Measurements from ENCODE around the gene ASF1A. TPM values are rescaled to one million over a fixed set of nuclear protein-coding genes. Genes with fewer than 3 reads are reported as not detected.

Gene ASF1A
- polyA plus RNA-seq, 1 donor from 2014 or later, result 65.6 TPM

GRCh38 chr6:118932421-118932820, 38.5 kb downstream of the ASF1A start:
- no peak overlapping the region for H3K4me3 ChIP-seq (ENCODE audit: low read length)
- no peak overlapping the region for H3K9ac ChIP-seq (ENCODE audit: low read length)
- no peaks in the 10 kb centered on the region for H3K79me2 ChIP-seq (replicated peaks; ENCODE audit: insufficient read depth, low read length)
- H3K9me2 ChIP-seq (ENCODE audit: insufficient read depth, low read length), result no peaks in the 10 kb centered on the region
- no peak overlapping the region for H3K4me2 ChIP-seq (ENCODE audit: low read length)
- no peaks in the 10 kb centered on the region for H3K9me3 ChIP-seq (ENCODE audit: low read length)
- H2AFZ ChIP-seq (ENCODE audit: low read depth, low read length), result no peak overlapping the region
- TF ChIP-seq POLR2AphosphoS5 (IDR thresholded peaks at IDR 0.05) (no peak), RAD21 (conservative IDR thresholded peaks at IDR 0.05) (no peak), TAF1 (IDR thresholded peaks at IDR 0.05; ENCODE audit: low read depth) (no peak), MXI1 (conservative IDR thresholded peaks at IDR 0.05; ENCODE audit: poor library complexity, severe bottlenecking) (no peak), SMC3 (conservative IDR thresholded peaks at IDR 0.05; ENCODE audit: poor library complexity) (no peak), EZH2 (IDR thresholded peaks at IDR 0.05; ENCODE audit: borderline replicate concordance, insufficient read depth, low read length, poor library complexity, severe bottlenecking) (no peak), EP300 (conservative IDR thresholded peaks at IDR 0.05; ENCODE audit: poor library complexity, severe bottlenecking) (no peak)
- TF ChIP-seq, protein P1, sequence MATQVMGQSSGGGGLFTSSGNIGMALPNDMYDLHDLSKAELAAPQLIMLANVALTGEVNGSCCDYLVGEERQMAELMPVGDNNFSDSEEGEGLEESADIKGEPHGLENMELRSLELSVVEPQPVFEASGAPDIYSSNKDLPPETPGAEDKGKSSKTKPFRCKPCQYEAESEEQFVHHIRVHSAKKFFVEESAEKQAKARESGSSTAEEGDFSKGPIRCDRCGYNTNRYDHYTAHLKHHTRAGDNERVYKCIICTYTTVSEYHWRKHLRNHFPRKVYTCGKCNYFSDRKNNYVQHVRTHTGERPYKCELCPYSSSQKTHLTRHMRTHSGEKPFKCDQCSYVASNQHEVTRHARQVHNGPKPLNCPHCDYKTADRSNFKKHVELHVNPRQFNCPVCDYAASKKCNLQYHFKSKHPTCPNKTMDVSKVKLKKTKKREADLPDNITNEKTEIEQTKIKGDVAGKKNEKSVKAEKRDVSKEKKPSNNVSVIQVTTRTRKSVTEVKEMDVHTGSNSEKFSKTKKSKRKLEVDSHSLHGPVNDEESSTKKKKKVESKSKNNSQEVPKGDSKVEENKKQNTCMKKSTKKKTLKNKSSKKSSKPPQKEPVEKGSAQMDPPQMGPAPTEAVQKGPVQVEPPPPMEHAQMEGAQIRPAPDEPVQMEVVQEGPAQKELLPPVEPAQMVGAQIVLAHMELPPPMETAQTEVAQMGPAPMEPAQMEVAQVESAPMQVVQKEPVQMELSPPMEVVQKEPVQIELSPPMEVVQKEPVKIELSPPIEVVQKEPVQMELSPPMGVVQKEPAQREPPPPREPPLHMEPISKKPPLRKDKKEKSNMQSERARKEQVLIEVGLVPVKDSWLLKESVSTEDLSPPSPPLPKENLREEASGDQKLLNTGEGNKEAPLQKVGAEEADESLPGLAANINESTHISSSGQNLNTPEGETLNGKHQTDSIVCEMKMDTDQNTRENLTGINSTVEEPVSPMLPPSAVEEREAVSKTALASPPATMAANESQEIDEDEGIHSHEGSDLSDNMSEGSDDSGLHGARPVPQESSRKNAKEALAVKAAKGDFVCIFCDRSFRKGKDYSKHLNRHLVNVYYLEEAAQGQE (IDR thresholded peaks at IDR 0.05; ENCODE audit: borderline replicate concordance), result no peak
- TF ChIP-seq, protein P2, sequence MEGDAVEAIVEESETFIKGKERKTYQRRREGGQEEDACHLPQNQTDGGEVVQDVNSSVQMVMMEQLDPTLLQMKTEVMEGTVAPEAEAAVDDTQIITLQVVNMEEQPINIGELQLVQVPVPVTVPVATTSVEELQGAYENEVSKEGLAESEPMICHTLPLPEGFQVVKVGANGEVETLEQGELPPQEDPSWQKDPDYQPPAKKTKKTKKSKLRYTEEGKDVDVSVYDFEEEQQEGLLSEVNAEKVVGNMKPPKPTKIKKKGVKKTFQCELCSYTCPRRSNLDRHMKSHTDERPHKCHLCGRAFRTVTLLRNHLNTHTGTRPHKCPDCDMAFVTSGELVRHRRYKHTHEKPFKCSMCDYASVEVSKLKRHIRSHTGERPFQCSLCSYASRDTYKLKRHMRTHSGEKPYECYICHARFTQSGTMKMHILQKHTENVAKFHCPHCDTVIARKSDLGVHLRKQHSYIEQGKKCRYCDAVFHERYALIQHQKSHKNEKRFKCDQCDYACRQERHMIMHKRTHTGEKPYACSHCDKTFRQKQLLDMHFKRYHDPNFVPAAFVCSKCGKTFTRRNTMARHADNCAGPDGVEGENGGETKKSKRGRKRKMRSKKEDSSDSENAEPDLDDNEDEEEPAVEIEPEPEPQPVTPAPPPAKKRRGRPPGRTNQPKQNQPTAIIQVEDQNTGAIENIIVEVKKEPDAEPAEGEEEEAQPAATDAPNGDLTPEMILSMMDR (IDR thresholded peaks at IDR 0.05; ENCODE audit: poor library complexity, severe bottlenecking), result no peak
- H3F3A ChIP-seq (ENCODE audit: insufficient read depth, low read length, poor library complexity, severe bottlenecking), result no peaks in the 10 kb centered on the region
- H3K36me3 ChIP-seq (ENCODE audit: insufficient read depth, low read length), result no peaks in the 10 kb centered on the region
- H3K27me3 ChIP-seq (ENCODE audit: insufficient read depth, low read depth, low read length), result no peaks in the 10 kb centered on the region
- no peaks in the 10 kb centered on the region for H4K20me1 ChIP-seq (ENCODE audit: insufficient read depth)
- no peak overlapping the region for H3K27ac ChIP-seq (ENCODE audit: low read length)

DNA sequence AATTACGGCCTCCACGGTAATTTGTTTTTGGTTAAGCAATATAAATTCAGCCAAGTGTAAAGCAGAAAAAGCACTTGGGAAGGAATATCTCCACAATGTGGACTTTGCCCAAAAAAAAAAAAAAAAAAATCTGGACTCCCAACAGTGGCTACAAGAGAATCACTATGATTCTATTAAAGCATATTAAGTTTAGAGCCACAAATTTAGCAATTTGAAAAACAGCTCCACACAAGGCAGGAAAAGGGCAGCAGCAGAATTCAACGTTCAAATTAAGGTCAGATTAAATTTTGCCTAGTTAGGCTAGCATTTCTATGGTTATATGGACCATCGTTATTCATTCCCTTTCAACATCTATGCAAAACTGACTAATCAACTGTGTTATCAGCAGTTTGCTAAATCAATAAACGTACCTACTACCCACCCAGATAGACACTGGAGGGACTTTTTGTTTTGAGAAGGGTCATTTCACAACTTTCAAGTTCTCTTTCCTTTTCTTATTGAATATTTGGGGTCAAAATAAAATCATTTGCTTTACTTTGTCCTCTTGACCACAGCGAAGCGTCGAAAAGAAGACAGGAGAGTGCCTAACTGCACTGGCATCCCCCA, 40.0 kb downstream of the ASF1A start:
- no peaks in the 10 kb centered on the region for H3K9me2 ChIP-seq (ENCODE audit: insufficient read depth, low read length)
- no peaks in the 10 kb centered on the region for H3F3A ChIP-seq (ENCODE audit: insufficient read depth, low read length, poor library complexity, severe bottlenecking)
- H3K9ac ChIP-seq (ENCODE audit: low read length), result no peak overlapping the region
- H3K27me3 ChIP-seq (ENCODE audit: insufficient read depth, low read depth, low read length), result no peaks in the 10 kb centered on the region
- TF ChIP-seq MXI1 (conservative IDR thresholded peaks at IDR 0.05; ENCODE audit: poor library complexity, severe bottlenecking), result no peak
- TF ChIP-seq EP300 (conservative IDR thresholded peaks at IDR 0.05; ENCODE audit: poor library complexity, severe bottlenecking), result no peak
- no peak for TF ChIP-seq SMC3 (conservative IDR thresholded peaks at IDR 0.05; ENCODE audit: poor library complexity)
- no peak for TF ChIP-seq RAD21 (conservative IDR thresholded peaks at IDR 0.05)
- TF ChIP-seq, protein P2 (IDR thresholded peaks at IDR 0.05; ENCODE audit: poor library complexity, severe bottlenecking), result no peak
- TF ChIP-seq POLR2AphosphoS5 (IDR thresholded peaks at IDR 0.05), result no peak
- no peak for TF ChIP-seq EZH2 (IDR thresholded peaks at IDR 0.05; ENCODE audit: borderline replicate concordance, insufficient read depth, low read length, poor library complexity, severe bottlenecking)
- TF ChIP-seq TAF1 (IDR thresholded peaks at IDR 0.05; ENCODE audit: low read depth), result no peak
- TF ChIP-seq, protein P1 (IDR thresholded peaks at IDR 0.05; ENCODE audit: borderline replicate concordance), result no peak
- H3K79me2 ChIP-seq (replicated peaks; ENCODE audit: insufficient read depth, low read length), result no peaks in the 10 kb centered on the region
- H4K20me1 ChIP-seq (ENCODE audit: insufficient read depth), result no peaks in the 10 kb centered on the region
- H3K27ac ChIP-seq (ENCODE audit: low read length), result no peak overlapping the region
- H2AFZ ChIP-seq (ENCODE audit: low read depth, low read length), result no peak overlapping the region
- peak overlapping the region; percentile 49 for H3K4me2 ChIP-seq (ENCODE audit: low read length)
- peak overlapping the region; percentile 92 for H3K4me3 ChIP-seq (ENCODE audit: low read length)
- H3K36me3 ChIP-seq (ENCODE audit: insufficient read depth, low read length), result no peaks in the 10 kb centered on the region
- no peaks in the 10 kb centered on the region for H3K9me3 ChIP-seq (ENCODE audit: low read length)
